AG04450 (cell line): Measurements from ENCODE around the gene EID1. TPM values are rescaled to one million over a fixed set of nuclear protein-coding genes. Genes with fewer than 3 reads are reported as not detected.

Source experiments
- CTCF ChIA-PET: fragments of 300-600, 350-600 bp; formaldehyde crosslinking; extraction: SDS; loops from one replicate; lab custom pipeline; 2022; ENCODE audit warnings: antibody characterized with exemption, inconsistent platforms; lab: Charles Lee
- POLR2A ChIA-PET: fragments of 350-600 bp; formaldehyde crosslinking; extraction: SDS; loops from one replicate; lab custom pipeline; 2021; ENCODE audit warnings: antibody characterized with exemption, inconsistent platforms; lab: Yijun Ruan, JAX
- DNase-seq: peaks from one replicate; pipeline ENCODE4 v3.0.0-alpha.2; 2011; ENCODE audit warnings: low read depth, low spot score
- H3K27ac ChIP-seq: one replicate; pipeline ENCODE4 v1.5.1; 2012; ENCODE audit warnings: low read depth, low read length, control low read depth
- H3K27me3 ChIP-seq: one replicate; pipeline ENCODE4 v1.6.0; 2012; ENCODE audit warnings: low read length; ENCODE audit not compliant: control insufficient read depth, insufficient read depth
- H3K4me3 ChIP-seq: 2 replicates; pipeline ENCODE4 v1.5.1; 2011; ENCODE audit warnings: mild to moderate bottlenecking, low read depth, low read length, control low read depth
- H3K9me3 ChIP-seq: 2 replicates; pipeline ENCODE4 v1.5.1; 2012; ENCODE audit warnings: low read length; ENCODE audit not compliant: control insufficient read depth, insufficient read depth
- polyA plus RNA-seq: library from polyadenylated mRNA; depleted of rRNA; stranded (reverse); fragments of >200 nt; gene quantifications from 2 replicates; pipeline ENCODE4 v1.2.3, GENCODE V29; 2011
- TF ChIP-seq, protein P1 (sequence below): IDR thresholded peaks from 2 replicates; pipeline ENCODE4 v1.5.1; 2011; ENCODE audit warnings: low read depth, low read length, control low read depth, inconsistent platforms

The EID1 gene
- polyA plus RNA-seq, 1 experiment: 348 TPM

DNA sequence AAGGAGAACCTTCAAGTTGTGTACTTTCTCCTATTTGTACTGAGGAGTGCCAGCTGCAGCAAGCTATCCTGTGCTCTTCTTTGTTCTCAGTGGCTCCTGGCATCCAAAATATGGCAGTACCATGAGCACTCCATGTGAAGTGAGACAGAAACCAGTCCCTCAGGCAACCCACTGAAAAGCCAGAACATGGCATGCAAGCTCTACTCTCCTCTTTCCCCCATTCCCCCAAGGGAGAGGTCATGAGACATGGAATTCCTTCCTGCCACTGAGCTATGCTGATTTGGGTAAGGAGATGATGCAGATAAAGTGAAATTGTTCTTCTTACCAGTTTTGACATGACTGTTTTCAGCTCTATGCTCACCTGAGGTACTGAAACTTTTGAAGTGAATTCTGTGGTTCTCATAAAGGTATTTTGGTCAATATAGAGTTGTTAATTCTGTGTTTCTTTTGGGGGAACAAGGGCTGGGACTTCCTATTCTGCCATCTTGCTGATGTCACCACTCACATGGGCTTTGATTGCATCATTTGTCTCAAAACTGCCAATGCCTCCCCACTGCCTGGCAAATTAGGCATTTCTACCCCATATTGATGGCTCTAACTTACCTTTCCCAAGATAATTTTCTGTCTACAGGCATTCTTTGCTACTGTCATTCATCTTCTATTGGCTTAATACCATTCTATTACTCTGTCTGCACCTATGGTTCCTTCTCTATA, 44.3 kb upstream of the EID1 start:
- no peaks in the 10 kb centered on the region for H3K27me3 ChIP-seq
- ChIA-PET CTCF (interaction anchor here (0.5 to 0.6 kb wide), 2 partner anchors 48 to 432 kb away, joined by 3 read pairs; no protein-coding TSS in a partner anchor), POLR2A (no interaction called here)
- TF ChIP-seq, protein P1, sequence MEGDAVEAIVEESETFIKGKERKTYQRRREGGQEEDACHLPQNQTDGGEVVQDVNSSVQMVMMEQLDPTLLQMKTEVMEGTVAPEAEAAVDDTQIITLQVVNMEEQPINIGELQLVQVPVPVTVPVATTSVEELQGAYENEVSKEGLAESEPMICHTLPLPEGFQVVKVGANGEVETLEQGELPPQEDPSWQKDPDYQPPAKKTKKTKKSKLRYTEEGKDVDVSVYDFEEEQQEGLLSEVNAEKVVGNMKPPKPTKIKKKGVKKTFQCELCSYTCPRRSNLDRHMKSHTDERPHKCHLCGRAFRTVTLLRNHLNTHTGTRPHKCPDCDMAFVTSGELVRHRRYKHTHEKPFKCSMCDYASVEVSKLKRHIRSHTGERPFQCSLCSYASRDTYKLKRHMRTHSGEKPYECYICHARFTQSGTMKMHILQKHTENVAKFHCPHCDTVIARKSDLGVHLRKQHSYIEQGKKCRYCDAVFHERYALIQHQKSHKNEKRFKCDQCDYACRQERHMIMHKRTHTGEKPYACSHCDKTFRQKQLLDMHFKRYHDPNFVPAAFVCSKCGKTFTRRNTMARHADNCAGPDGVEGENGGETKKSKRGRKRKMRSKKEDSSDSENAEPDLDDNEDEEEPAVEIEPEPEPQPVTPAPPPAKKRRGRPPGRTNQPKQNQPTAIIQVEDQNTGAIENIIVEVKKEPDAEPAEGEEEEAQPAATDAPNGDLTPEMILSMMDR: no peak
- H3K9me3 ChIP-seq: 0 out of 2 replicates have a peak, but pooled peaks cover 5% of the 10 kb centered on the region
- no peak for DNase-seq
- no peak overlapping the region for H3K27ac ChIP-seq
- no peak overlapping the region for H3K4me3 ChIP-seq

DNA sequence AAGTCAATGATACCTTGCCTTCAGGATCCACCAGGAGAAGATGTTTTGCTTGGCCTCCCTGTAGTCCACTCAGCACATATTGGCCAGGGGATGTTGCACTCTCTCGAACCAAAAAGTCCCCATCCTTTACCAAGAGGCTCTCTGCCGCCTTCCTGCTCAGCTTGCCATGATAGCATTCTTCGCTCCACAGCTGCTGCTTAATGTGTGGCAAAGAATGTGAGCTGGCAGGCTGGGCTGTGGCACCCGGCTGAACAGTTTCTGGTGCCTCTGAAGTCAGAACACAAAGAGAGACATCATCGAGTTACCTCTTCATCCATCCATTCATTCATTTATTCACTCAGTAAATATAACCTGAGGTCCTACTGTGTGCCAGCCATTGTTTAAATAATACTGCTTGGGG, 43.2 kb upstream of the EID1 start:
- ChIA-PET POLR2A (no interaction called here), CTCF (no interaction called here)
- Histone ChIP-seq H3K27me3 (no peaks in the 10 kb centered on the region), H3K4me3 (no peak overlapping the region), H3K9me3 (0 out of 2 replicates have a peak, but pooled peaks cover 5% of the 10 kb centered on the region), H3K27ac (no peak overlapping the region)
- DNase-seq: no peak
- TF ChIP-seq, protein P1: no peak

DNA sequence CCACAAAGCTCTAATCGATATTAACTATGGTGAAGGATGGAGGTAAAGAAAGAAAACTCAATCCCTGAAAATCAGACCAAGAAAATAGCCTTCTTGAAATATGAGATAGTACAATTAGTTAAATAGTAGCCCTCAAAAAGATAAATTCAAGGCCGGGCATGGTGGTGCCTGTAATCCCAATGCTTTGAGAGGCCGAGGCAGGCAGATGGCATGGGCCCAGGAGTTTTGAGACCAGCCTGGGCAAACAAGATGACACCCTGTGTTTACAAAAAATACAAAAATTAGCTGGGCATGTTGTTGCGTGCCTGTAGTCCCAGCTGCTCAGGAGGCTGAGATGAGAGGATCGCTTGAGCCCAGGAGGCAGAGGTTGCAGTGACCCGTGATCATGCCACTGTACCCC, 35.4 kb upstream of the EID1 start:
- no peaks in the 10 kb centered on the region for H3K27me3 ChIP-seq
- no peak overlapping the region for H3K4me3 ChIP-seq
- CTCF ChIA-PET: no interaction called here
- TF ChIP-seq, protein P1: no peak
- H3K27ac ChIP-seq: no peak overlapping the region
- H3K9me3 ChIP-seq: no peaks in the 10 kb centered on the region
- DNase-seq: no peak
- POLR2A ChIA-PET: no interaction called here

DNA sequence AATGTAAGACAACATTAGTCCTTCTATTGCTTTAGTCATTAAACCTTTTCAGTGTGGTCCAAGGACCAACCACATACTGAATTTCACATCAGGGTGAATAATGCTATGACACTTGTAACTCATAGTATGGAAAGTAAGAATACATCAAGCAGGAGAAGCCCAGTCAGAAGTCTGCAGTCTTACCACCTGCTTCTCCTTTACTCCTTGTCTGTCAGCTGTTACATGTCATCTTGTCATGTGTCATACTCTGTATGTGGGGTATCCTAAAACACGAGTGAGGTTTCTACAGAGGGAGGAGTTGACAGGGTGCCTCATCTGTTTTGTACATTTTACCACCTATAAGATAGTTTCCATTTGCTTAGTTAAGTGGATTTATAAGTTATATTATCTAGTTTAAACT, 32.8 kb upstream of the EID1 start:
- DNase-seq: no peak
- H3K27me3 ChIP-seq: no peaks in the 10 kb centered on the region
- H3K4me3 ChIP-seq: no peak overlapping the region
- TF ChIP-seq, protein P1: no peak
- H3K27ac ChIP-seq: no peak overlapping the region
- H3K9me3 ChIP-seq: no peaks in the 10 kb centered on the region
- POLR2A ChIA-PET: no interaction called here
- CTCF ChIA-PET: interaction anchor here (0.7 kb wide), 1 partner anchor 163 kb away, joined by 3 read pairs; no protein-coding TSS in a partner anchor

DNA sequence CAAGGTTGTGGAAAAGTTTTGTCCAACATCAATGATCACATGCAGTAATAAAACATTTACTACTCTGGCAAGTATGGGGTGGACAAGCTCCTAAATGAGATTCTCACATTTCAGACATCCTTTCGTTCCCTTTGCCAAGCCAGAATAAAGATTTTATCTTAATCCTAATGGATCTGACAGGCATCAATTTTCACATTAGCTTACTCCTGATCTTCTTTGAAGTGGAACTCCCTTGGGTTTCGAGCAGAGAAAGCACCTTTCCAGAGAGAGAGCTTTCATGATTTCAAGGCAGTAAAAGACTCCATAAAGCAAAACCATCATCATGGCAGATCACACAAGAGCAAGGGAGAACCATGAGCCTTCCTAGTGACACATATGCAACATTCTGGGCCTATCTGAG, 27.3 kb upstream of the EID1 start:
- TF ChIP-seq, protein P1: no peak
- Histone ChIP-seq H3K27ac (no peak overlapping the region), H3K4me3 (no peak overlapping the region), H3K27me3 (no peaks in the 10 kb centered on the region), H3K9me3 (no peaks in the 10 kb centered on the region)
- ChIA-PET CTCF (interaction anchor here (0.6 kb wide), 1 partner anchor 12 kb away, joined by 3 read pairs; no protein-coding TSS in a partner anchor), POLR2A (no interaction called here)
- no peak for DNase-seq
